ENCODE results near the gene MCM9.
A peak's percentile ranks its signal among the peaks of the same experiment; 100 is the strongest.

MCM9 gene

GRCh38 chr6:118934461-118935330, at the start of gene MCM9:
Gene MCM9, minus strand, starts transcription at chr6:118935159. Its CDS starts 3,436 bp downstream, at chr6:118931723.
- DNase-seq (ENCODE audit: low read depth in 3 of 3), result peak; percentile 72 to 88 (median 77)

GRCh38 chr6:118984342-118984741, 49.4 kb upstream of the MCM9 start:
- DNase-seq (ENCODE audit: low read depth in 3 of 3), result no peak

GRCh38 chr6:118982575-118982911, 47.6 kb upstream of the MCM9 start:
- DNase-seq (ENCODE audit: low read depth in 3 of 3), result no peak

DNA sequence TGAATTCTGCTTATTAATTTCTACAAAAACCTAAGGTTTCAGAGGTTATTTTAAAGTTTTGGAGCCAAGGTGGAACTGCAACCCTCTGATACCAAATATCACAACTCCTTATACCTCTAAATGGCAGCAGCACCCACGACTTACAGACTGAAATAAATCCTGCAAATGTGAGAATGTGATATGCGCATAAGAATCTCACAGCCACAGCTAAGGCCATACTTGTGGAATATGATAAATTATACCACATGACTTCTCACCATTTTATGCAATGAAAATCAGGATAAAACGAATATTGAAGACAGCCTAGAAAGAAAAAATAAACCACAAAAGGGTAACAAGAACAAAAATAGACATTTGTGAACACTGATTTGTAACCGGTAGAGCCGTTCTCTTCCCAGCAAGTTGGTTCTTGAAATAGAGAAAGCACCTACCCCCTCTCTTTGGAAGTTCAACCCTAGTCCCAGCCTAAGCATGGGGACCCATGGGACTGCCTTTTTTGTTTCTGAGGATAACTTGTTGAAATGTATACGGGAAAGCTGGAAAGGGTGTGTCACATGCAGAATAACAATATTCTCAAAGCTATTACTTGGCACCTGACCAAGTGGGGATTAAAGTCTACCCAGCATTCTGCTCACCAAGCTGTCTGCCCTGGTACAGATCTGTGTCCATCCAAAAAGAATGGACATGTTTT, 47.1 kb upstream of the MCM9 start:
- DNase-seq (ENCODE audit: low read depth in 3 of 3), result no peak

- DNase-seq (ENCODE audit: low read depth in 3 of 3), result no peak
Observed at GRCh38 chr6:118980063-118980462, 45.1 kb upstream of the MCM9 start.

DNA sequence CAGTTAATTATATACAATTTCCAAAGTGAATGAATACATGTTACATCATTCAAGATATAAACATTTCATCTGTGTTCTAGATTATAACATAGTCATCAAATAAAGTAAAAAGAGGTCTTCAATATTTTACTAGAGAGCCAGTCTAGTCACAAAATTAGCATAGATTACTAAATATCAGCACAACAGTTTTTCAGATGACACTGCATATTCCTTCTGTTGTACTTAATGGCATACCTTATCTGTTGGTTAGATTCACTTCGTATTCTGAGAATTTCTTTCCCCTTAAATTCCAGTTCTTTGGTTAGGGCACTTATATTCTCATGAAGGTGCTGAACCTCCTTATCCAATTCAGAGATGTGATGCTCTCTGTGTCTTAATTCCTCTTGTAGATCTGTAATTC, 39.8 kb upstream of the MCM9 start:
- no peak for DNase-seq (ENCODE audit: low read depth in 3 of 3)

- DNase-seq (ENCODE audit: low read depth in 3 of 3), result no peak
Observed at GRCh38 chr6:118971682-118972081, 36.7 kb upstream of the MCM9 start.

- DNase-seq (ENCODE audit: low read depth in 3 of 3), result no peak
Observed at GRCh38 chr6:118970866-118971265, 35.9 kb upstream of the MCM9 start.

DNA sequence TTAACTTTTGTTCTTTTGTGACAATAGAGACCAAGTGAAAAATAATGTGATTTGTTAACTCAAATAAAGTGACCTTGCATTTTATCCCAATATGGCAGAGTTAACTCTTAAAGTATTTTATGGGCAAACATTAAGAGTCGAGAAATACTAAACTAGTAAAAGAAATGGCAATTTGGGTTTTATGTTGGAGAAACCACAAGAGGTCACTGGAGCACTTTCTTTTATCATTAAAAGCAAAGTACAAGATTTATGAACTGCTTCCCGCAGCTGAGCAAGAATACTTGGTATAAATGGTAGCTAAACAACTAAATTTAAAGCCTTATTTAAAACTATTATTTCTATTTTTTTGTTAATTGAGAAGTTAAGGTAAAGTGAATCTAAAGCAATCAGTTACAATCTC, 33.5 kb upstream of the MCM9 start:
- DNase-seq (ENCODE audit: low read depth in 3 of 3), result no peak

DNA sequence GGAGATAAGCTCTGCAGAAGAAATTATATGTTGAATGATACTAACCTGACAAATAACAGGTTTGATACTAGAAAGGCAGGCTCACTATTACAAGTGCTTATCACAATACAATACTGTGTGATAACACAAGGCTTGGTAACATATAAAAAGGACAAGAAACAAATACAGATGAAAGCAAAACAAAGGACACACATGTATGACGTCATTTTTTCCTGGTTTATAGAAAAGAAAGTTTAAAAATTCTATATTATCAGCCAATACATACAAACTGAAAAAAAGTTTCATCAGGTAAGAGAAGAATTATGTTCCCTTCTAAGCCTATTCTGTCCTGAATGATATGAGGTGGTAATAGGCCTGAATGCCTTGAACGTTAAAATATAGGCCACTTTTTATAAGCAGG, 32.3 kb upstream of the MCM9 start:
- DNase-seq (ENCODE audit: low read depth in 3 of 3), result no peak

DNA sequence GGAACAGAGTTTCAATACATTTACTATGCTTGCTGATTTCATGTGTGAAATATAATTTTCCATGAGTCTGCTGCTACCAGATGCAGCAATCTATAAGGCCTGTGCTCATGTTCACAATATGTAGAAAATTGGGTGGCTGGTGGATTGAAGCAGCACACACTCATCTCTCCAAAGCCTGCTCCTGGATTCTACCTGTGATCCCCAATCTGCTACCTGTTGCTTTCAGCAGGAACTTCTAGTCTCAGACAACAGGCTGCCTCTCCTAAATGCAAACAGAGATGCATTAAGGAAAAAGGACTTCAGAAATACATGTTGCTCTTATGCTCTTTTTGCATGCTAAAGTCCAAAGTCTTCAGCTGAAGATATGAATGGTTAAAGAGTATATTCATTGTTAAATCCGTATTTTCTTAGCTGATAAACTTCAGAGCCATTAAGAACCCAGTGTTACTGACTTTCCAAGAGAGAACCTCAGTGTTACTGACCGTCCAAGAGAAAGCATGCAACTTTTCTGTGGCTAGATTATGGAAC, 30.9 kb upstream of the MCM9 start:
- no peak for DNase-seq (ENCODE audit: low read depth in 3 of 3)

DNA sequence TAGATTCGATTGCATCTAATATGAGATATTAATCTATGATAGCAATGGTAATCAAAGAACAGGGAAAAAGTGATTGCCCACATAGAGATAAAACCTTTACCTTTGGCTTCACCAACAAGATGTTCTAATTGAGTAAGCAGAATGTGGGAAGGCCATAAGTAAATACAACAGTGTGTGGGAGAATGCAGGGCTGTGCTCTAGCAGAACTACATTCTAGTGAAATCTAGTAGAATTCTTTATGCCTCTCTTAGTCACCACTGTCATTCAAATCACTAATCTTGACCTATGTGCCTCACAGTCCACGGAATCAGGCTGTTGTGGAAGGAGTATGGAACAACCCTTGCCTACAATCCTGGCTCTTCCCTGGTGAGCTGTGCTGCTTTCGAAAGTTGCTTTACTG, 30.4 kb upstream of the MCM9 start:
- no peak for DNase-seq (ENCODE audit: low read depth in 3 of 3)

- no peak for DNase-seq (ENCODE audit: low read depth in 3 of 3)
Observed at GRCh38 chr6:118963003-118963402, 28.0 kb upstream of the MCM9 start.

GRCh38 chr6:118959903-118960302, 24.9 kb upstream of the MCM9 start:
- DNase-seq (ENCODE audit: low read depth in 3 of 3), result no peak

GRCh38 chr6:118953391-118953790, 18.4 kb upstream of the MCM9 start:
- no peak for DNase-seq (ENCODE audit: low read depth in 3 of 3)

DNA sequence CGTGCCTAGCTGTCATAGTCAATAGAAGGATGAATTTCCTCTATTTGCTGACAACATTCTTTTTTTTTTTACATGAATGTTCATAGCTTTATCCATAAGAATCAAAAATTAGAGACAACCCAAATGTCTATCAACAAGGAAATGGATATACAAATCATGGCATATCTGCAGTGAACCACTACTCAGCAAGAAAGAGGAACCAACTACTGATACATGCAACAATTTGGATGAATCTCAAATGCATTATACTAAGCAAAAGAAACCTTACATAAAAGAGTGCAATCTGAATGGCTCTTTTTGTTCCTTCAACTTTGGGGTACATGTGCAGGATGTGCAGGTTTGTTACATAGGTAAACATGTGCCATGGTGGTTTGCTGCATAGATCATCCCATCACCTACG, 17.7 kb upstream of the MCM9 start:
- DNase-seq (ENCODE audit: low read depth in 3 of 3), result no peak

GRCh38 chr6:118945217-118945616, 10.3 kb upstream of the MCM9 start:
- DNase-seq (ENCODE audit: low read depth in 3 of 3), result no peak

- no peak for DNase-seq (ENCODE audit: low read depth in 3 of 3)
Observed at GRCh38 chr6:118940770-118941169, 5.8 kb upstream of the MCM9 start.

- no peak for DNase-seq (ENCODE audit: low read depth in 3 of 3)
Observed at GRCh38 chr6:118939683-118940082, 4.7 kb upstream of the MCM9 start.

DNA sequence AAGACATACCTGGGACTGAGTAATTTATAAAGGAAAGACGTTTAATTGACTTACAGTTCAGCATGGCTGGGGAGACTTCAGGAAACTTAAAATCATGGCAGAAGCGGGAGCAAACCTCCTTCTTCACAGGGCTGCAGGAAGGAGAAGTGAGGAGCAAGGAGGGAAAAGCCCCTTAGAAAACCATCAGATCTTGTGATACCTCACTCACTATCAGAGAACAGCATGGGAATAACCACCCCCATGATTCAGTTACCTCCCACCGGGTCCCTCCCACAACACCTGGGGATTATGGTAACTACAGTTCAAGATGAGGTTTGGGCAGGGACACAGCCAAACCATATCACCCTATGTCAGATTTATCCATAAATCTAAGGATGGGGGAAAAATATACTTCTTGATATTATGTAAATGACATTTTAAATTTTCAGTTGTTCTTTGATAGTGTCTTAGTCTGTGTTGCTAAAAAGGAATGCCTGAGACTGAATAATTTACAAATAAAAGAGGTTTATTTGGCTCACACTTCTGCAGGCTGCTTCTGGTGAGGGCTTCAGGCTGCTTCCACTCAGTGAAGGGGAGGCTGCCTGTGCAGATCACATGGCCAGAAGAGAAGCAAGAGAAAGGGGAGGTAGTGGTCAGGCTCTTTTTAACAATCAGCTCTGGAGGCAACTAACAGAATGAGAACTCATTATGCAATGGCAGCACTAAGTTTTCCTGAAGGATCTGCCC, 1.2 kb upstream of the MCM9 start:
- no peak for DNase-seq (ENCODE audit: low read depth in 3 of 3)

DNA sequence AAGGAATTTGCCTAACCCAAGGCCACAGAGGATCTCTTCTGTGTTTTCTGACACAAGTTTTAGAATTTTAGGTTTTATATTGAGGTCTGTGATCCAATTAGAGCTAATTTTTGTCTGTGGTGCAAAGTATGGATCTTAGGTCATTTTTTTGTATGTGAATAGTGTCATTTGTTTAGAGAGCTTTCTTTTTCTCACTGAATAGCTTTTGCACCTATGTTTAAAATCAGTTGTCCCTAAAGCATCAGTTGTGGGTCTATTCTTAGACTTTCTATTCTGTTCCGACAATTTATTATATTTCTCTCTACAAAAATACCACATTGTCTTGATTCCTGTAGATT, 341 bp upstream of the MCM9 start:
- no peak for DNase-seq (ENCODE audit: low read depth in 3 of 3)

DNA sequence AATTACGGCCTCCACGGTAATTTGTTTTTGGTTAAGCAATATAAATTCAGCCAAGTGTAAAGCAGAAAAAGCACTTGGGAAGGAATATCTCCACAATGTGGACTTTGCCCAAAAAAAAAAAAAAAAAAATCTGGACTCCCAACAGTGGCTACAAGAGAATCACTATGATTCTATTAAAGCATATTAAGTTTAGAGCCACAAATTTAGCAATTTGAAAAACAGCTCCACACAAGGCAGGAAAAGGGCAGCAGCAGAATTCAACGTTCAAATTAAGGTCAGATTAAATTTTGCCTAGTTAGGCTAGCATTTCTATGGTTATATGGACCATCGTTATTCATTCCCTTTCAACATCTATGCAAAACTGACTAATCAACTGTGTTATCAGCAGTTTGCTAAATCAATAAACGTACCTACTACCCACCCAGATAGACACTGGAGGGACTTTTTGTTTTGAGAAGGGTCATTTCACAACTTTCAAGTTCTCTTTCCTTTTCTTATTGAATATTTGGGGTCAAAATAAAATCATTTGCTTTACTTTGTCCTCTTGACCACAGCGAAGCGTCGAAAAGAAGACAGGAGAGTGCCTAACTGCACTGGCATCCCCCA, 1.0 kb downstream of the MCM9 start:
- DNase-seq (ENCODE audit: low read depth in 3 of 3), result no peak
